HG03558 (cell line): ENCODE measurements around the gene EDEM2.
"Not testable (repeated sequence)": the region's sequence is repeated elsewhere in the genome, so short reads cannot be mapped to it uniquely, and the experiment has no call there.

Experiments used
- ATAC-seq: cut with Tn5 transposase; IDR thresholded peaks from one replicate; pipeline ENCODE4 v1.9.1; 2021; ENCODE audit warnings: moderate number of reproducible peaks; ENCODE audit not compliant: unreplicated experiment; ENCODE audit errors: extremely low read depth

The EDEM2 gene

GRCh38 chr20:35091816-35092523 lies 55.2 kb downstream of the EDEM2 start:
- ATAC-seq, result no peak

DNA sequence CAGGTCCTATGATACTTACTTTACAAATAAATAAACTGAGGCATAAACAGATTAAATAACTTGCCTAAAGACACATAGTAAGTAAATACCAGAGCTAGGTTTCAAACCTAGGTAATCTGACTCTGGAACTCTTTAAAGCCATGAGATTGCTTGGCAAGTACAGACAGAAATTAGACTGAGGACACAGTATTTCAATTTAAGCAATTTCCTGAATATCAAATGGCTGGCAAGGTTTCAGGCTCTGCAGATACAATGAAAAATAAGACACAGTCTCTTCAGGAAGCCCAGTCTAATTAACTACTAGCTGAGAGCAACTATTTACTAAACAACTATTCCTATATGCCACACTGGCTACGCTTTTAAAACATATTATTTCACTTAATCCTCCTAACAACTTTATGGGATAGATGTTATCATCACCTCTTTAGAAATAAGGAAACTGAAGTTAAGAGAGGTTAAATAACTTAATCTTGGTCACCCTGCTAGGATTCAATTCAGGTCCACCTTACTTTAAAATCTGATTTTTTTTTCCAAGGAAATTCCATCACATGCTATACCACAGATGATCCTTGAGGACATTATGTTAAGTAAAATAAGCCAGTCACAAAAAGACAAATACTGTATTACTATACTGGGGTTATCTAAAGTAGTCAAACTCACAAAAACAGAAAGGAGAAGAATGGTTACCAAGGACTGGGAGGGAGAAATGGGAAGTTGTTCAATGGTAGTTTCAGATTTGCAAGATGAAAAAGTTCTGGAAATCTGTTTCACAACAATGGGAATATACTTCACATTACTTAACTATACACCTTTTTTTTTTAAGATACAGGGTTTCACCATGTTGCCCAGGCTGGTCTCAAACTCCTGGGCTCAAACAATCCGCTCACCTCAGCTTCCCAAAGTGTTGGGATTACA lies 58.6 kb downstream of the EDEM2 start:
- no peak for ATAC-seq

DNA sequence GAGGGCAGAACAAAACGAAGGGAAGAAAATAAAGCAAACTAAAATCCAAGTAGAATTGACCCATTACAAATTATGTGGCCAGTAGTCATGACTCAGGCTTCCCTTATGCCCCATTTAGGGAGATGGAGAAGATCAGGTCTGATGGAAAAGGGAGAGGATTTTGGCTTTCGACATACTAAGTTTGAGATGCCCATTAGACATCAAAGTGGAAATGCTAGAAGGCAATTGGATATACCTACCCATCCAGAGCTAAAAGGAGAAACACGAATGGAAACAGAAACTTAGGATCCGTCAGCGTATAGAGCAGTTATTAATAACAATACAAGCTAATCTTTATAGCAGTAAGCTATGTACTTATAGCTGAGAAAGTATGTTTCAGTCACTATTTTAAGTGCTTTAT lies 59.3 kb downstream of the EDEM2 start:
- no peak for ATAC-seq

DNA sequence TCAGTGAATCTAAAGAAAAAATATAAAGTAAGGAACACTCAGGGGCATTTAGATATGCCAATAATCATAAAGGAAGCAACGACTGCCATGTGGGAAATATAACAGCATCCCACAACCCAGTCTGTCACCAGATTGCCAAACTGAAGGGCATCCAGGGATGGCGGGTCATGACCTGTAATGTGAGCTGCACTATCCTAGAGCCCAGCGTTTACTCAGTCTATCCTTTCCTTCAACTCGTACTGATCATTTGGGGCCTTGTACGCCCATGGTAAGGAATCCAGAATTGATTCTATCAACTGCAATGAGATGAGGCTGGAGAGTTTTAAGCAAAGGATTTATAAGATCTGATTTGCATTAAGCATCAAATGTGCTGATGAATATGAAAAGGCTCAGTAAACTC lies 59.8 kb downstream of the EDEM2 start:
- no peak for ATAC-seq

DNA sequence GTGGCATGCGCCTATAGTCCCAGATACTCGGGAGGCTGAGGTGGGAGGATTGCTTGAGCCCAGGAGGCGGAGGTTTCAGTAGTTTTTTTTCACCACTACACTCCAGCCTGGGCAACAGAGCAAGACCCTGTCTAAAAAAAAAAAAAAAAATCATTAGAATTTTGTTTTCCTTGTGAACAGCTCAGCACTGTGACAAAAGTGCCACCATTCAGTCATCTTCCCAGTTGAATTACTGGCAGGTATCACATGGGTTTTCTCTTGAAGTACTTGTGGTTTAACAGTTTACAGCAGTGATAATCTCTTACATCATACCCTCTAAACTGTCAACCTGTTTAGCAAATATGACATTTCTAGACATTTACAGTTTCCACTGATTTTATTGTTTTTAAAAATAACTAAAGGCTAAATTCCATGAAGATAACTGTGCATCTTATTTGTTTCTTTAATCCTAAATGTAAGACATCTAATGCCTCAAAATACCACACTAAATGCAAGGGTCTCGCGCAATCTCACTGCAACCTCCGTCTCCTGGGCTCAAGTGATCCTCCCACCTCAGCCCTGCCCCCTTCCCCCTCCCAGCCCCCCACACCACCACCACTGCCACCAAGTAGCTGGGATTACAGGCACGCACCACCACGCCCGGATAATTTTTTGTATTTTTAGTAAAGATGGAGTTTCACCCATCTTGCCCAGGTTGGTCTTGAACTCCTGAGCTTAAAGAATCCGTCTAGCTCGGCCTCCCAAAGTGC lies 61.5 kb downstream of the EDEM2 start:
- no peak for ATAC-seq

DNA sequence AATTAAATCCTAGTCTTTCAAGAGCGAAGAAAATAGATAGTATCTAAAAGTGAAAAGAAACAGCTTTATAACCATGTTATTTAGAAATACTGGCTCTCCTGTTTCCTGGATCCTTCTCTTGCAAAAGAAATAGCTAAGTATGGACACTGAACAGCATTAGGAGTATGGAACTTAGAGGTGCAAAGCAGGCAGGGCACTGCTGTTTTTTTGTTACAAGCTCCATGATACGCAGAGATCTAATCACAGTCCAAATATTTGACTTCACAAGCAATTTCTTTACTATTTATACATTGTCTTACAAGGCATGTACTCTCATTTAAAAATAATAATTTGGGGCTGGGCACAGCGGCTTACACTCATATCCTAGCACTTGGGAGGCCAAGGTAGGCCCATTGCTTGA lies 62.1 kb downstream of the EDEM2 start:
- ATAC-seq, result no peak

DNA sequence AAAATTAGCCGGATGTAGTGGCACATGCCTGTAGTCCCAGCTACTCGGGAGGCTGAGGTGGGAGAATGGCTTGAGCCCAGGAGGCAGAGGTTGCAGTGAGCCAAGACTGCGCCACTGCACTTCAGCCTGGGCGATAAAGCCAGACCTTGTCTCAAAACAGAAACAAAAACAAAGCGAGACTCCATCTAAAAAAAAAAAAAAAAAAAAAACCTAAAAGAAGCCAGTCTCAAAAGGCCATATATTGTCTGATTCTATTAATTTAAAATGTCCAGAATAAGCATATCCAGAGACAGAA lies 66.8 kb downstream of the EDEM2 start:
- ATAC-seq, result not testable (repeated sequence)

DNA sequence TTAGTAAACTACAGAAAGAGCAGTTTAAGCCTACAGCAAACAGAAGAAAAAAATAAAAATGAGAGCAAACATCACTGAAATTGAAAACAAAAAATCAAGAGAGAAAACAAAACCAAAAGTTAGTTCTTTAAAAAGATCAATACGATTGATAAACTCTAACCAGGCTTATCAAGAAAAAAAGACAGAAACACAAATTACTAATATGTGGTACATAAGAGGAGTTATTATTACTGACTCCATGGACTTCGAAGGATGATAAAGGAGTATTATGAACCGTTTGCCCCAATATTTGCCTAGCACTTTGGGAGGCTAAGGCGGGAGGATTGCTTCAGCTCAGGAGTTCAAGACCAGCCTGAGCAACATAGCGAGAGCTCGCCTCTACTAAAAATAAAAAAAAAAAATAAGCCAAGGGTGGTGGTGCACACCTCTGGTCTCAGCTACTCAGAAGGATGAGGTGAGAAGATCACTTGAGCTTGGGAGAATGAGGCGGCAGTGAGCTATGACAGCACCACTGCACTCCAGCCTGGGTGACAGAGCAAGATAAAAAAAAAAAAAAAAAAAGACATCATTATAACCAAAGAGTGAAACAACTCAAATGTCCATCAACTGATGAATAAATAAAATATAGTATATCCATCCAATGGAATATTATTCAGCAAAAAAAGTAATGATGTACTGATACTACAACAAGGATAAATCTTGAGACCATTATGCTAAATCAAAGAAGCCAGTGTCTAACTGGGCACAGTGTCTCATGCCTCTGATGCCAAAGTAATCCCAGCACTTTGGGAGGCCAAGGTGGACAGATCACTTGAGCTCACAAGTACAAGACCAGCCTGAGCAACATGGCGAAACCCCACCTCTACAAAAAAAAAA lies 67.4 kb downstream of the EDEM2 start:
- no peak for ATAC-seq

- no peak for ATAC-seq
These were observed 69.3 kb downstream of the EDEM2 start for GRCh38 chr20:35077872-35078271.

GRCh38 chr20:35077341-35077740 lies 69.8 kb downstream of the EDEM2 start:
- ATAC-seq, result no peak

DNA sequence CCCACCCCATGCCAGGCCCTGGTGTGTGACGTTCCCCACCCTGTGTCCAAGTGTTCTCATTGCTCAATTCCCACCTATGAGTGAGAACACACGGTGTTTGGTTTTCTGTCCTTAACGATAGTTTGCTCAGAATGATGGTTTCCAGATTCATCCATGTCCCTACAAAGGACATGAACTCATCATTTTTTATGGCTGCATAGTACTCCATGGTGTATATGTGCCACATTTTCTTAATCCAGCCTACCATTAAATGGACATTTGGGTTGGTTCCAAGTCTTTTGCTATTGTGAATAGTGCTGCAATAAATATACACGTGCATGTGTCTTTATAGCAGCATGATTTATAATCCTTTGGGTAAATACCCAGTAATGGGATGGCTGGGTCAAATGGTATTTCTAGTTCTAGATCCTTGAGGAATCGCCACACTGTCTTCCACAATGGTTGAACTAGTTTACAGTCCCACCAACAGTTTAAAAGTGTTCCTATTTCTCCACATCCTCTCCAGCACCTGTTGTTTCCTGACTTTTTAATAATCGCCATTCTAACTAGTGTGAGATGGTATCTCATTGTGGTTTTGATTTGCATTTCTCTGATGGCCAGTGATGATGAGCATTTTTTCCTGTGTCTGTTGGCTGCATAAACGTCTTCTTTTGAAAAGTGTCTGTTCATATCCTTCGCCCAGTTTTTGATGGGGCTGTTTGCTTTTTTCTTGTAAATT lies 75.5 kb downstream of the EDEM2 start:
- ATAC-seq, result not testable (repeated sequence)

DNA sequence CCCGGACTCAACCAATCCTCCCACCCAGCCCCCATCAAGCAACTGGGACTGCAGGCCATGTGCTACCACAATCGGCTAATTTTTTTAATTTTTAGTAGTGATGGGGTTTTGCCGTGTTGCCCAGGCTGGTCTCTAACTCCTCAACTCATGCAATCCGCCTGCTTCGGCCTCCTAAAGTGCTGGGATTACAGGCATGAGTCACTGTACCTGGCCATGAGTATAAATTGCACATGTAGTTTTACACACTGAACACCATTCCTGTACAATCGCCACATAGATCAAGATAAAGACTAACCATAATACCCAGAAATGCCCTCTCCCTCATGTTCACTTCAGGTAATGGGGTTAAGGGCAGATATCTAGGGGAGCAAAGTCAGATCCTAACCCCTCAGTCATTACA lies 80.9 kb downstream of the EDEM2 start:
- no peak for ATAC-seq
